ENCODE data around the gene PTPRM.

The PTPRM gene

DNA sequence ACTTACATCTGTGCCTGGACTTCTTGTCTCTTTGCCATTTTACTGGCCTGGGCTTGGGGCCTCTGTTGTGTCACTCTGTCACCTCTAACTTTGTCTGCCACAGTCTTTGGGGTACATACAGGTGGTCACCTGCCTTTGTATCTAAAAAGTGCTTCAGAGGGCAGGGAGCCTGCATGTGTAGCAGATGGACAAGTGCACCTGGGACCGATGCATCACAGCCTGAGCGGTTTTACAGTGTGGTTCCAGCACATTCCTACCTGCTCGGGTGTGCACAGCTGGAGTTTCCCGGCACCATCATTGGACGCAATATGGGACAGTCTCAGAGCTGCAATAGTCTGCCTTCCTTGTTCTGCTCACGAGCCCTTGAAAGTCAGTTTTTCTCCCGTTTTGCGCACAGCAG is 792.4 kb downstream of the PTPRM start:
- Histone ChIP-seq H2BK12ac (ENCODE audit: low read length in 2 of 2) (no peak overlapping the region), H3K23ac (ENCODE audit: low read length in 2 of 2) (no peak overlapping the region), H4K8ac (ENCODE audit: low read length) (no peak overlapping the region), H2BK120ac (ENCODE audit: low read depth, low read length) (no peak overlapping the region), H3K14ac (ENCODE audit: low read length in 2 of 2) (no peak overlapping the region), H3K9me3 (ENCODE audit: control insufficient read depth, low read length) (no peaks in the 10 kb centered on the region), H3K9ac (ENCODE audit: low read length) (no peak overlapping the region), H3K27ac (ENCODE audit: low read length, poor library complexity, severe bottlenecking) (no peak overlapping the region), H3K4me3 (ENCODE audit: insufficient read depth in 1 of 2, low read depth in 1 of 2, low read length in 2 of 2) (no peak overlapping the region), H3K36me3 (ENCODE audit: control insufficient read depth in 1 of 2, insufficient read depth in 2 of 2, low read depth in 1 of 2, low read length in 2 of 2) (peaks cover 3 to 12% of the 10 kb centered on the region in 2 experiments), H2AK5ac (ENCODE audit: low read length, severe bottlenecking) (no peak overlapping the region), H2AFZ (ENCODE audit: low read depth, low read length) (no peak overlapping the region), H3K4me1 (ENCODE audit: control insufficient read depth, insufficient read depth, low read depth, low read length) (peaks cover 2% of the 10 kb centered on the region), H3K4me2 (ENCODE audit: low read length, poor library complexity, severe bottlenecking) (no peak overlapping the region), H3K27me3 (ENCODE audit: control insufficient read depth in 1 of 2, insufficient read depth in 1 of 2, low read length in 2 of 2) (no peaks in the 10 kb centered on the region), H4K91ac (ENCODE audit: low read length) (no peak overlapping the region), H3K79me1 (replicated peaks; ENCODE audit: low read length, poor library complexity, severe bottlenecking) (peaks cover 2% of the 10 kb centered on the region), H3K4ac (ENCODE audit: low read depth in 1 of 2, low read length in 2 of 2) (no peak overlapping the region), H3K18ac (ENCODE audit: low read depth in 1 of 2, low read length in 2 of 2) (no peak overlapping the region), H2BK15ac (ENCODE audit: low read depth, poor library complexity, severe bottlenecking) (no peak overlapping the region), H2BK5ac (ENCODE audit: low read depth, low read length, poor library complexity, severe bottlenecking) (no peak overlapping the region)
- DNase-seq = no peak
- WGBS = 91% methylated on average over 8 of the region's 8 CpGs

DNA sequence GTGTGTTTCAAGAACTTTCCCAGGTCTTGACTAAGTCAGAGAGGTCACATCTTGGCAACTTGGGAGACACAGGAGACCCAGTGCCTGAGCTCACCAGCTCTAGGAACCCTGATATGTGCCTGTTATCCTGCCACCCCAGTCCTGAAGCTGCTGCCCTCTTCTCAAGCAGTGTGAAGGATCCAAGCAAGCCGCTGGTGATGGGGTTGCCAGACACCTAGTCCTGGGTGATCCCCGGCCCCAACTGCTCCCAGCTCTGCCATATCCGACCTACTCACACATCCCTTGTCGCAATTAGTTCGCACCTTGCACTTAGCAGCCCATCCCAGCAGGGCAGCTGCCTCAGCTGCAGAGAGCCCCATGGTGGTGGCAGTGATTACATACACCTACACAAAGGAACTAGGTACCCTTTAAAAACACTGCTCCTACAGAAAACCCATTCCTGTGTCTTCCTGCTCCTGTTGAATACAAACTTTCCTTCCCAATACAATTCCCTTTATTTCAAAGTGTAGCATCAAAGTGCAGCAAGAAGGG is 794.9 kb downstream of the PTPRM start:
- Histone ChIP-seq H2BK15ac (ENCODE audit: low read depth, poor library complexity, severe bottlenecking) (no peak overlapping the region), H2AK5ac (ENCODE audit: low read length, severe bottlenecking) (no peak overlapping the region), H3K4ac (ENCODE audit: low read depth in 1 of 2, low read length in 2 of 2) (no peak overlapping the region), H2AFZ (ENCODE audit: low read depth, low read length) (no peak overlapping the region), H3K9me3 (ENCODE audit: control insufficient read depth, low read length) (no peaks in the 10 kb centered on the region), H2BK12ac (ENCODE audit: low read length in 2 of 2) (no peak overlapping the region), H2BK5ac (ENCODE audit: low read depth, low read length, poor library complexity, severe bottlenecking) (no peak overlapping the region), H3K4me3 (ENCODE audit: insufficient read depth in 1 of 2, low read depth in 1 of 2, low read length in 2 of 2) (no peak overlapping the region), H3K27ac (ENCODE audit: low read length, poor library complexity, severe bottlenecking) (no peak overlapping the region), H3K18ac (ENCODE audit: low read depth in 1 of 2, low read length in 2 of 2) (no peak overlapping the region), H3K23ac (ENCODE audit: low read length in 2 of 2) (no peak overlapping the region), H3K36me3 (ENCODE audit: control insufficient read depth in 1 of 2, insufficient read depth in 2 of 2, low read depth in 1 of 2, low read length in 2 of 2) (peaks cover 3 to 15% of the 10 kb centered on the region in 2 experiments), H4K91ac (ENCODE audit: low read length) (no peak overlapping the region), H3K14ac (ENCODE audit: low read length in 2 of 2) (no peak overlapping the region), H3K4me2 (ENCODE audit: low read length, poor library complexity, severe bottlenecking) (no peak overlapping the region), H3K4me1 (ENCODE audit: control insufficient read depth, insufficient read depth, low read depth, low read length) (peaks cover 4% of the 10 kb centered on the region), H3K27me3 (ENCODE audit: control insufficient read depth in 1 of 2, insufficient read depth in 1 of 2, low read length in 2 of 2) (peaks cover 0 to 6% of the 10 kb centered on the region in 2 experiments), H3K9ac (ENCODE audit: low read length) (no peak overlapping the region), H4K8ac (ENCODE audit: low read length) (no peak overlapping the region), H2BK120ac (ENCODE audit: low read depth, low read length) (no peak overlapping the region), H3K79me1 (replicated peaks; ENCODE audit: low read length, poor library complexity, severe bottlenecking) (peaks cover 5% of the 10 kb centered on the region)
- 65% methylated on average over 5 of the region's 5 CpGs for WGBS
- no peak for DNase-seq

DNA sequence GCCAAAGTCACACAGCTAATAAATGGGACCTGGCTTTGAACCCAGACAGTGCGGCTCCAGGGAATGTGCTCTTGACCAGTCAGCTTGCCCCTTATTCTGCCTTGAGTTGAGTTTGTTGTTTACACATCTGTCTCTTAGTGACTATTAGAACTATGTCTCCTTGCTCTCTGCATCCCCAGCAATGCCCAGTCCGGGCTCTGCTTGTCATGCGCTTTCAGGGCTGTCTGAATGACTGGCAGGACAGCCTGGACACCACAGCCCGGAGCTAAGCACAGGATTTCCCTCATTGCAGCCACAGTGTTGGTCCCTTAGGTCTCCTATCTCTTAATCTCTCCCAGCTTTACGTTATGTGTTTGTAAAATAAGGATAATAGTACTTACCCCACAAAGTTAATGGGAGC is 795.7 kb downstream of the PTPRM start:
- Histone ChIP-seq H3K9ac (ENCODE audit: low read length) (no peak overlapping the region), H3K4me1 (ENCODE audit: control insufficient read depth, insufficient read depth, low read depth, low read length) (peaks cover 9% of the 10 kb centered on the region), H3K4ac (ENCODE audit: low read depth in 1 of 2, low read length in 2 of 2) (no peak overlapping the region), H4K8ac (ENCODE audit: low read length) (no peak overlapping the region), H3K36me3 (ENCODE audit: control insufficient read depth in 1 of 2, insufficient read depth in 2 of 2, low read depth in 1 of 2, low read length in 2 of 2) (peaks cover 3 to 15% of the 10 kb centered on the region in 2 experiments), H3K4me2 (ENCODE audit: low read length, poor library complexity, severe bottlenecking) (no peak overlapping the region), H3K18ac (ENCODE audit: low read depth in 1 of 2, low read length in 2 of 2) (no peak overlapping the region), H3K23ac (ENCODE audit: low read length in 2 of 2) (no peak overlapping the region), H2BK120ac (ENCODE audit: low read depth, low read length) (no peak overlapping the region), H3K9me3 (ENCODE audit: control insufficient read depth, low read length) (no peaks in the 10 kb centered on the region), H3K14ac (ENCODE audit: low read length in 2 of 2) (no peak overlapping the region), H3K4me3 (ENCODE audit: insufficient read depth in 1 of 2, low read depth in 1 of 2, low read length in 2 of 2) (no peak overlapping the region), H2BK15ac (ENCODE audit: low read depth, poor library complexity, severe bottlenecking) (no peak overlapping the region), H3K27me3 (ENCODE audit: control insufficient read depth in 1 of 2, insufficient read depth in 1 of 2, low read length in 2 of 2) (peaks cover 0 to 8% of the 10 kb centered on the region in 2 experiments), H2AK5ac (ENCODE audit: low read length, severe bottlenecking) (no peak overlapping the region), H4K91ac (ENCODE audit: low read length) (no peak overlapping the region), H2BK12ac (ENCODE audit: low read length in 2 of 2) (no peak overlapping the region), H3K79me1 (replicated peaks; ENCODE audit: low read length, poor library complexity, severe bottlenecking) (peaks cover 5% of the 10 kb centered on the region), H2AFZ (ENCODE audit: low read depth, low read length) (no peak overlapping the region), H2BK5ac (ENCODE audit: low read depth, low read length, poor library complexity, severe bottlenecking) (no peak overlapping the region), H3K27ac (ENCODE audit: low read length, poor library complexity, severe bottlenecking) (no peak overlapping the region)
- DNase-seq = no peak
- WGBS = 99% methylated on average over 4 of the region's 5 CpGs

- H3K4ac ChIP-seq (ENCODE audit: low read depth in 1 of 2, low read length in 2 of 2) = no peak overlapping the region
- peaks cover 9% of the 10 kb centered on the region for H3K4me1 ChIP-seq (ENCODE audit: control insufficient read depth, insufficient read depth, low read depth, low read length)
- H2AK5ac ChIP-seq (ENCODE audit: low read length, severe bottlenecking) = no peak overlapping the region
- H3K4me3 ChIP-seq (ENCODE audit: insufficient read depth in 1 of 2, low read depth in 1 of 2, low read length in 2 of 2) = no peak overlapping the region
- H4K91ac ChIP-seq (ENCODE audit: low read length) = no peak overlapping the region
- no peak overlapping the region for H2BK5ac ChIP-seq (ENCODE audit: low read depth, low read length, poor library complexity, severe bottlenecking)
- DNase-seq = no peak
- no peak overlapping the region for H2AFZ ChIP-seq (ENCODE audit: low read depth, low read length)
- H2BK12ac ChIP-seq (ENCODE audit: low read length in 2 of 2) = no peak overlapping the region
- no peak overlapping the region for H3K4me2 ChIP-seq (ENCODE audit: low read length, poor library complexity, severe bottlenecking)
- no peak overlapping the region for H3K9ac ChIP-seq (ENCODE audit: low read length)
- no peak overlapping the region for H3K23ac ChIP-seq (ENCODE audit: low read length in 2 of 2)
- no peak overlapping the region for H3K18ac ChIP-seq (ENCODE audit: low read depth in 1 of 2, low read length in 2 of 2)
- no peak overlapping the region for H3K27ac ChIP-seq (ENCODE audit: low read length, poor library complexity, severe bottlenecking)
- H3K79me1 ChIP-seq (replicated peaks; ENCODE audit: low read length, poor library complexity, severe bottlenecking) = peaks cover 6% of the 10 kb centered on the region
- H3K9me3 ChIP-seq (ENCODE audit: control insufficient read depth, low read length) = no peaks in the 10 kb centered on the region
- H2BK120ac ChIP-seq (ENCODE audit: low read depth, low read length) = no peak overlapping the region
- WGBS = 93% methylated on average over 2 of the region's 2 CpGs
- H3K36me3 ChIP-seq (ENCODE audit: control insufficient read depth in 1 of 2, insufficient read depth in 2 of 2, low read depth in 1 of 2, low read length in 2 of 2) = peaks cover 3 to 12% of the 10 kb centered on the region in 2 experiments
- H3K27me3 ChIP-seq (ENCODE audit: control insufficient read depth in 1 of 2, insufficient read depth in 1 of 2, low read length in 2 of 2) = peaks cover 0 to 8% of the 10 kb centered on the region in 2 experiments
- H4K8ac ChIP-seq (ENCODE audit: low read length) = no peak overlapping the region
- H3K14ac ChIP-seq (ENCODE audit: low read length in 2 of 2) = no peak overlapping the region
- no peak overlapping the region for H2BK15ac ChIP-seq (ENCODE audit: low read depth, poor library complexity, severe bottlenecking)
Observed at GRCh38 chr18:8364385-8364784, 797.3 kb downstream of the PTPRM start.

Measured in mesenchymal stem cell (in vitro differentiated cells and primary cell).